ENCODE measurements around the gene NEU4. TPM values are rescaled to one million over a fixed set of nuclear protein-coding genes. Genes with fewer than 3 reads are reported as not detected.
"Not testable (repeated sequence)": the region's sequence is repeated elsewhere in the genome, so short reads cannot be mapped to it uniquely, and the experiment has no call there.

NEU4 gene
- total RNA-seq, 1 donor from 2014 or later = 0.14 TPM

DNA sequence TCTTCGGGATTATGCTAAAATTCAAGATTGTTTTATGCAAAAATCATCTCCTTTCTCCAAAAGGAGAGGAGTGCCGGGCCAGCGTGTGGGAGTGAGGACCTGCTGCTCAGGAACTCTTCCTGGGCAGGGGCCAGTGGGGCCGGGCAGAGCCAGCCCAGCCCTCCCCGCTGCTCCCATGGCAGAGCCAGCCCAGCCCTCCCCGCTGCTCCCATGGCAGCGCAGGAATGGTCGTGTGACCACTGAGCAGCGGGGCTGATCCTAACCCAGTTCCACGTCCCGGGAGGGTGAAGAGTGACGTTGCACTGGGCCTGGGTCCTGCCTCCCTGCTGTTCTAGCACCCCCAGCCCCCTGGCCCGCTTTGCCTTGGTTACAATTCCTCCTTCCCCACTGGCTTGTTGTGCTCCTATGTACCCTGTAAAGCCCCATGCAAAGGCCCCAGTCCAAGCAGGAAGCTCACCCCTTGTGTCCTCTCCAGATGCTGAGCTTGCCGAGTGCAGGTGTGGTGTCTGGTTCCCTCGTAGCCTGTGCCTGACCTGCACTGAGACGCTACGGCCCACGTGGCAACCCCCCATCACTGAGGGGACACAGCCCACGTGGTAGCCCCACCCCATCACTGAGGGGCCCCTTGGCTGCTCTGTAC is 11.4 kb upstream of the NEU4 start:
- Mint-ChIP-seq H3K9me3 (peaks cover 5% of the 10 kb centered on the region), H3K27ac (ENCODE audit: unreplicated experiment) (no peak overlapping the region), H3K4me1 (no peaks in the 10 kb centered on the region)

DNA sequence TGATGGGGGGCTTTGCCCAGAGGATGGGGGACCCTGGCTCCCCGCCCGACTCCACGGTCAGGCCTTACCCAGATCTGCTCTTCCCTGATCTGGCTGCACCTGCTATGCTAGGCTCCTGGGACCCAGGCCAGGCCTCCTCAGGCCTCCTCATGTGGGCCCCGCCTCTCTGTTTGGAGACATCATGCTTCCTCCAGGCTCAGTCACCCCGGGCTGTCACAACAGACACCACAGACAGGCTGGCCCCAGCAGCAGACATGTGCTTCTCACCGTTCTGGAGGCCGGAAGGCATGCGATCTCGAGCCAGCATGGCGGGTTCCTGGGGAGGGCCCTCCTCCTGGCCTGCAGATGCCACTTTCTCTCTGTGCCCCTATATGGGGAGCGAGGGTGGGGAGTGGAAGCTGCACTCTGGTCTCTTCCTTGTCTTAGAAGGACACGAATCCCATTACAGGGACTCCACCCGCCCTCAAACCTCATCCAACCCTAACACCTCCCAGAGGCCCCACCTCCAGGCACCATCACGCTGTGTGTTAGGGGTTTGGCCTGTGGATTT is 10.8 kb upstream of the NEU4 start:
- DNase-seq (ENCODE audit: low read depth, low spot score) = no peak
- no peak overlapping the region for H3K4me3 Mint-ChIP-seq
- peaks cover 4% of the 10 kb centered on the region for H3K36me3 Mint-ChIP-seq (ENCODE audit: low read depth)
- H3K9me3 Mint-ChIP-seq = peaks cover 4% of the 10 kb centered on the region
- no peaks in the 10 kb centered on the region for H3K4me1 Mint-ChIP-seq
- no peak overlapping the region for H3K27ac Mint-ChIP-seq (ENCODE audit: unreplicated experiment)
- H3K27me3 Mint-ChIP-seq (ENCODE audit: low read depth) = no peaks in the 10 kb centered on the region
- TF ChIP-seq, protein P1, sequence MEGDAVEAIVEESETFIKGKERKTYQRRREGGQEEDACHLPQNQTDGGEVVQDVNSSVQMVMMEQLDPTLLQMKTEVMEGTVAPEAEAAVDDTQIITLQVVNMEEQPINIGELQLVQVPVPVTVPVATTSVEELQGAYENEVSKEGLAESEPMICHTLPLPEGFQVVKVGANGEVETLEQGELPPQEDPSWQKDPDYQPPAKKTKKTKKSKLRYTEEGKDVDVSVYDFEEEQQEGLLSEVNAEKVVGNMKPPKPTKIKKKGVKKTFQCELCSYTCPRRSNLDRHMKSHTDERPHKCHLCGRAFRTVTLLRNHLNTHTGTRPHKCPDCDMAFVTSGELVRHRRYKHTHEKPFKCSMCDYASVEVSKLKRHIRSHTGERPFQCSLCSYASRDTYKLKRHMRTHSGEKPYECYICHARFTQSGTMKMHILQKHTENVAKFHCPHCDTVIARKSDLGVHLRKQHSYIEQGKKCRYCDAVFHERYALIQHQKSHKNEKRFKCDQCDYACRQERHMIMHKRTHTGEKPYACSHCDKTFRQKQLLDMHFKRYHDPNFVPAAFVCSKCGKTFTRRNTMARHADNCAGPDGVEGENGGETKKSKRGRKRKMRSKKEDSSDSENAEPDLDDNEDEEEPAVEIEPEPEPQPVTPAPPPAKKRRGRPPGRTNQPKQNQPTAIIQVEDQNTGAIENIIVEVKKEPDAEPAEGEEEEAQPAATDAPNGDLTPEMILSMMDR (conservative IDR thresholded peaks at IDR 0.05) = no peak

More for the DNA sequence above, 11.4 kb upstream of the NEU4 start:
- DNase-seq (ENCODE audit: low read depth, low spot score) = no peak
- Mint-ChIP-seq H3K36me3 (ENCODE audit: low read depth) (peaks cover 4% of the 10 kb centered on the region), H3K4me3 (no peak overlapping the region), H3K27me3 (ENCODE audit: low read depth) (no peaks in the 10 kb centered on the region)
- TF ChIP-seq, protein P1 (conservative IDR thresholded peaks at IDR 0.05) = no peak

DNA sequence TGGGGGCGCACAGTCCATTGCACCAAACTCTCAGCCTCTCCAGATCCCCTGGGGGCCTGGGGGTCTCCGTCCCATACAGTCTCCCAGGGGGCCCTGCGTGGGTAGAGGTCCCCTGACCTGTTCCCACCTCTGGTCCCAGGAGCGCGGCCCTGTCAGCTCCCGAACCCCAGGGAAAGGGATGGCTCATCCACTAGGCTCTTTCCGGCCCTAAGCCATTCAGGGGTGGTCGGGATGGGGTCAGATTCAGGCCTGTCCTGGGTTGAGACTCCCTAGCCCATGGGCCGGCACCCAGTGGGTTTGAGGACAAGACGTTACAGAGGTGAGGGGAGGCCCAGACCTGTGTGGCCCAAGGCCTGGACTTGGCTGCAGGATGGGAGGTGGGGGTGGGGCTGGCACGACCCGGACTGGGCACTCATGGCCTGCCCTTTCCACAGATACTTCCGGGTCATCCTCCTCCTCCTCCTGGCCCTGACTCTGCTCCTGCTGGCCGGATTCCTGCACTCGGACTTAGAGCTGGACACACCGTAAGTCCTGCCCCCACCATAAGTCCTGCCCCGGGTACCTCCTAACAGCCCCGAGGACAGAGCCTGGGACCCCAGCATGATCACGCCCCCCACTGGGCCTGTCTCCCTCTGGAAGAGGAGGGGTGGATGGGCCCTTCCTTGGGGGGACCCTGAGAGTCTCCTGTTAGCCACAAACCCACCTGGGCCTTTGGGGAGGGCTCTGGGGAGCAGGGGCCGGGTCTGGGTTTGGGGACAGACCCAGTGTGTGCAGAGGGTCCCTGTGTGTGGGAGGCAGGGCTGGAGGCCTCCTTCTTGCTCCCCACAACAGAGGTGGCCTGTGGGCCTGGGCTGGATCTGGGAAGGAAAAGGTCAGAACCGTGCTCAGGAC is 10.1 kb upstream of the NEU4 start:
- Mint-ChIP-seq H3K4me3 (no peak overlapping the region), H3K27me3 (ENCODE audit: low read depth) (no peaks in the 10 kb centered on the region), H3K4me1 (no peaks in the 10 kb centered on the region), H3K9me3 (no peaks in the 10 kb centered on the region), H3K36me3 (ENCODE audit: low read depth) (no peaks in the 10 kb centered on the region), H3K27ac (ENCODE audit: unreplicated experiment) (no peak overlapping the region)
- TF ChIP-seq, protein P1 (conservative IDR thresholded peaks at IDR 0.05) = no peak
- DNase-seq (ENCODE audit: low read depth, low spot score) = no peak

DNA sequence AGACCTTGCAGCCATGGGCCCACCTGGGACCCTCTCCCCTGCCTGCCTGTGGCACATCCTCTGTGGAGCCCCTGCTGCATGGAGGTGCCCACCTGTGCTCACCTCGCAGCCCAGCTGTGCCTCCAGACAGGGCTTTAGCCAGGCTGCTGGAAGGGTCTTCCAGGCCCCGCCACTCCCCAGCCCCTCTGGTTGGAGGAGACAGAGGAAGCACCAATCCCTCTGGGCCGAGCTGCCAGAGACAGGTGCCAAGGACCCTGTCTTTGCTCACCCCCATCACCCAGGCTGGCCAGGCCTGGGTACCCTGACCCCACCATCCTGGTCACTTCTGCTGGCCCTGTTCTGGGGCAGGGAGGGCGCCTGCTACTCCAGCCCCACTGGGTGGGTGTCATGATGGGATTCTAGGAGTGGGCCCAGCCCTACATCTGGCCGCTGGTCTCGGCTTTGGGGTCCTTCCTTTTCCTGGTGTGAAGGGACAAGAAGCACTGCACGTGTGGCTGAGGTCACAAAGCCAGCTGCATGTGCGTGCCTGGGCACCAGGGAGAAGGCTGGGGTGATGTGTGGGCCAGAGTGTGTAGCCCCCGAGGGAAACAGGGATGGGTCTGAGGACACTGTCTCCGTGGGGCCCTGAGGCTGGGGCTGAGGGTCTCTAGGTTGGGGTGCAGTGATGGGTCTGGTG is 9.3 kb upstream of the NEU4 start:
- no peaks in the 10 kb centered on the region for H3K36me3 Mint-ChIP-seq (ENCODE audit: low read depth)
- peak overlapping the region; percentile 41 for H3K4me3 Mint-ChIP-seq
- H3K4me1 Mint-ChIP-seq = no peaks in the 10 kb centered on the region
- TF ChIP-seq, protein P1 (conservative IDR thresholded peaks at IDR 0.05) = no peak
- no peak for DNase-seq (ENCODE audit: low read depth, low spot score)
- H3K27me3 Mint-ChIP-seq (ENCODE audit: low read depth) = no peaks in the 10 kb centered on the region
- no peak overlapping the region for H3K27ac Mint-ChIP-seq (ENCODE audit: unreplicated experiment)
- no peaks in the 10 kb centered on the region for H3K9me3 Mint-ChIP-seq

DNA sequence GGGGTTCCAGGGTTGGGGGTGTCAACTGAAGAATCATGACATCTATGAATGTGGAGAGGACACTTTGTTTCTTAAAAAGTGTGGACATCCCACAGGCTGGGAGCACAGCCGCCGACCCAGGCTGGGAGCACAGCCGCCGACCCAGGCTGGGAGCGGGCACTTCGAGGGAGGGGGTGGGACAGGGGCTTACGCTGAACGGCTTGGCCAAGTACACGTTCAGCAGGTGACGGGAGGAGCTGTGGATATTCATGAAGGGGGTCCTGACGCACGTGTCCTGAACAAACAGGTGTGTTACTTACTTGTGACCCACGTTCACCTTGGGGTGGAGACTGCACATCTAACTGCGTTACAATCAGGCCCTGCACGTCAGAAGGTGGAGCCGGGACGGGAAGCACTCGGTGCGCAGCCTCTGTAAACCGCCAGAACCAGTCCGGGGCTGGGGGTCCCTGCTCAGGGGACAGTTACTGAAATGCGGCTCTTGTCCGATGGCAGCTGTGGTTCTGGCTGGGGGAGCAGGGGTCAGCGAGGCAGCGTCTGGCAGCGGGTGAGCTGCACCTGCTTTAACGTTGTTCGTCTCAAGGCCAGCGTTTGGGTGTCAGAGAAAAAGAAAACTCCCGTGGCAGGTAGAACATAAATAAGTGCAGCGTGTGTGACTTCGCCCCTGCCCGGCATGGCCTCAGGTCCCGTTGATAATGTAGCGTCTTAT is 8.6 kb upstream of the NEU4 start:
- H3K27ac Mint-ChIP-seq (ENCODE audit: unreplicated experiment); H3K9me3 Mint-ChIP-seq; H3K4me1 Mint-ChIP-seq; H3K27me3 Mint-ChIP-seq (ENCODE audit: low read depth); H3K36me3 Mint-ChIP-seq (ENCODE audit: low read depth); DNase-seq (ENCODE audit: low read depth, low spot score): not testable (repeated sequence)
- peak overlapping the region; percentile 41 for H3K4me3 Mint-ChIP-seq
